Measurements from ENCODE around the gene KBTBD7. TPM values are rescaled to one million over a fixed set of nuclear protein-coding genes. Genes with fewer than 3 reads are reported as not detected.

The KBTBD7 gene
- total and polyA plus RNA-seq, 2 of the 13 experiments (the other 11 are each of a cell fraction or from before 2014, with no cell fraction given) = 3.6 to 9.0 TPM

DNA sequence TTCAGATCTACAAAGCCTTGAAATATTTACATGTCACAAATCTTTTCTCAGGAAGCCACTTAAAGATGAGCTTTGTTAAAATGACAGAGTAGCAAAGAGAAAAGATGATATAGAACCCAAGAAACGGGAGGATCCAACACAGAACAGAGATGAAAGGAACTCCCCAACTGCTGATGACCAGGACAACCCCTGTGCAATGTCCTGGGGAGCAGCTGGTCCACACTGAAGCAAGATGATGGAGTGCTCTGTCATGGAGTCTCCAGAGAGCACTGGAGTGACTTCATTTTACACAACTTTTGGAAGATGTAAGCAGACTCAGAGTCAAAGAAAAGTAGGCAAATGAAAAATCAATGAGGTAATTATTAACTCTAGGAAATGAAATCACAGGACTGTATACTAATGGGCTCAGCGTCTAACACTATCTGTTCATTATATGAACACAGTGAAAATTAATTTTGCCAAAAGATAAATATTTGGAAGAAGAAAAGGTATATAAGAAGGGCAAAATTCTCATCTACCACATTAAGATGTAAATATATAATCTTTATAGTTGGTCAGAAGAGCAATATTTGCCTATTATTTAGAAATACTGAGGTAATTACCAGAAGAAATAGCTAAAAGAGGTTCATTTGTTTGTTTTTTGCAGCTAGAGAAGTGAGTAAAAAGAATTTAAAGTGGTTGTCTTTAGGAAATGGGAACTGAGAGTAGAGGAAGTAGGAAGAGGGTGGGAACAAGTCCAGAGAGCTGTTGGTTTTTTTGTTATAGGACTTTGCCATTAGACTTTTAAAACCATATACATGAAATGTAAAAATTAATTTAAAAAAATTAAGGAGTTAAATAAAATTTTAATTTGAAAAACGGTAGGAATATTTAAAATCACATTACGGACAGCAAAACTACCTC lies 38.5 kb upstream of the KBTBD7 start (continued):
- TF ChIP-seq KIAA2018 (CRISPR knock-in tag; IDR thresholded peaks at IDR 0.05; ENCODE audit: borderline replicate concordance) (no peak), MATR3 (CRISPR knock-in tag; IDR thresholded peaks at IDR 0.05) (no peak), ZNF788 (CRISPR knock-in tag; IDR thresholded peaks at IDR 0.05; ENCODE audit: borderline replicate concordance) (no peak)
